Forelimb muscle (tissue), 1 donor: Measurements from ENCODE around the gene STAC3. TPM values are rescaled to one million over a fixed set of nuclear protein-coding genes. Genes with fewer than 3 reads are reported as not detected.

ENCODE experiments used
- DNase-seq: peaks from one replicate; pipeline ENCODE4 v3.0.0-alpha.2; 2013; ENCODE audit warnings: low read depth
- polyA plus RNA-seq: library from polyadenylated mRNA; unstranded; fragments of 120-200 nt; gene quantifications from one replicate; pipeline ENCODE4 v1.2.1, GENCODE V29; 2013; ENCODE audit not compliant: insufficient read length

STAC3 gene
- polyA plus RNA-seq, 1 donor = 488 TPM

DNA sequence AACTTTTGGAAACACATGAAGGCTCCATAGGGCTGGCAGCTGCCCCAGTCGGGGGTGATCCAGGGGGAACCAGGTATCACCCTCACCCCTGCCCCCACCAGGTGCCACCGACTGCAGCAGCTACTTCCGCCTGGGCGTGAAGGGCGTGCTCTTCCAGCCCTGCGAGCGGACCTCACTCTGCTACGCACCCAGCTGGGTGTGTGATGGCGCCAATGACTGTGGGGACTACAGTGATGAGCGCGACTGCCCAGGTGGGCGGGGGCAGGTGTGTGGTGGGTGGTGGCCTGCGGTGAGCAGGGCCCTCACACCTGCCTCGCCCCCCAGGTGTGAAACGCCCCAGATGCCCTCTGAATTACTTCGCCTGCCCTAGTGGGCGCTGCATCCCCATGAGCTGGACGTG is 56.7 kb downstream of the STAC3 start:
- DNase-seq = no peak

DNA sequence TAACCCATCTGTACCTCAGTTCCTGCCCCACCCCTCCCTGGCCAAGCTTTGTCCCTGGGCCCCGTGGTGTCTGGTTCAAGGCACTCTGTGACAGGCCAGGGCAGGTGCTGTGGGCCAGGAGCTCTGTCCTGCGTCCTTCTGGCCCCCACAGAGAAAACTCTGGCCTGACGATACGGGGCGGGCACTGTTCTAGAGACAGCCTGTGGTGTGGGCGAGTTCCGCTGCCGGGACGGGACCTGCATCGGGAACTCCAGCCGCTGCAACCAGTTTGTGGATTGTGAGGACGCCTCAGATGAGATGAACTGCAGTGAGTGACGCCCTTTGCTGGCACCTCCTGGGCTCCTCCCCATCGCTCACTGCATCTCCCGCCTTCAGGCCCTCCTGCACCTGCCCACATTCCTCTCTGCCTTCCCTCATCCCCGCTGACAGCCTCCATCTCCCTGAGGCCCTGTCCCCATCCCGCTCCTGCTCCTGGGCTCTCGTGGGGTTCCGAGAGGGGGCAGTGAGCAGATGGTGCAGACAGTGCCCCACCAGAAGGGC is 57.2 kb downstream of the STAC3 start:
- DNase-seq = no peak

Other genes starting within 250 kb of the STAC3 start
- 4.8 TPM for gene ZBTB39, start 244.6 kb downstream of the STAC3 start, polyA plus RNA-seq
- gene TAC3, start 234.7 kb downstream of the STAC3 start, polyA plus RNA-seq = not detected
- gene MYO1A, start 201.1 kb downstream of the STAC3 start, polyA plus RNA-seq = 0.23 TPM
- gene NEMP1, start 172.4 kb downstream of the STAC3 start, polyA plus RNA-seq = 17.3 TPM
- 30.1 TPM for gene NAB2, start 162.1 kb downstream of the STAC3 start, polyA plus RNA-seq
- 32.2 TPM for gene STAT6, start 139.8 kb downstream of the STAC3 start, polyA plus RNA-seq
- gene LRP1, start 122.7 kb downstream of the STAC3 start, polyA plus RNA-seq = 95.2 TPM
- 0.77 TPM for gene LRP1-AS, start 103.6 kb downstream of the STAC3 start, polyA plus RNA-seq
- gene NXPH4, start 34.4 kb downstream of the STAC3 start, polyA plus RNA-seq = 2.8 TPM
- 64.4 TPM for gene SHMT2, start 21.5 kb downstream of the STAC3 start, polyA plus RNA-seq
- gene R3HDM2, start 179.9 kb upstream of the STAC3 start, polyA plus RNA-seq = 50.1 TPM
- 0.25 TPM for gene INHBC, start 183.6 kb upstream of the STAC3 start, polyA plus RNA-seq
- gene INHBE, start 204.1 kb upstream of the STAC3 start, polyA plus RNA-seq = 3.8 TPM
- 11.2 TPM for gene GLI1, start 208.6 kb upstream of the STAC3 start, polyA plus RNA-seq
- gene ARHGAP9, start 228.7 kb upstream of the STAC3 start, polyA plus RNA-seq = 4.2 TPM
- gene MARS1, start 236.9 kb upstream of the STAC3 start, polyA plus RNA-seq = 83.8 TPM